Esophagus squamous epithelium (tissue), 4 donors: ENCODE data around the gene MVB12B.

Experiments
- CTCF ChIP-seq, 6 experiments: fragments of 450-650 bp in 4 of 6; fragments of 200-600 bp in 2 of 6; sonication (generic) in 2 of 6; IDR thresholded peaks; one replicate each; pipeline ENCODE4 v1.5.1; 2016 to 2019; ENCODE audit warnings: antibody characterized with exemption in 6 of 6, mild to moderate bottlenecking in 4 of 6, moderate library complexity in 4 of 6
- POLR2A ChIP-seq, 4 donors: fragments of 450-650 bp; IDR thresholded peaks; one replicate each; pipeline ENCODE4 v1.6.1; 2017; ENCODE audit warnings: antibody characterized with exemption in 4 of 4, mild to moderate bottlenecking in 4 of 4, moderate library complexity in 3 of 4

GRCh38 chr9:126398403-126399058, 71.9 kb downstream of the MVB12B start:
- TF ChIP-seq CTCF (IDR thresholded peaks at IDR 0.05): peak; percentile 89 to 97 (median 96)
- TF ChIP-seq POLR2A (IDR thresholded peaks at IDR 0.05): no peak
